ENCODE measurements around the gene KIF3A. TPM values are rescaled to one million over a fixed set of nuclear protein-coding genes. Genes with fewer than 3 reads are reported as not detected.

The KIF3A gene
- total RNA-seq, 3 donors from 2014 or later: 4.5 to 15.7 (median 11.5) TPM

- intact Hi-C loops (cut with DNase I; ENCODE audit: low total_unique reads): loop anchor here (5.0 kb wide), 1 partner anchor 709 kb away; the partner anchor contains the start of gene CSF2
- H3K4me3 ChIP-seq: no peak overlapping the region
- no peaks in the 10 kb centered on the region for H3K27me3 ChIP-seq
- no peak overlapping the region for H3K27ac ChIP-seq
- no peaks in the 10 kb centered on the region for H3K9me3 ChIP-seq
- H3K4me1 ChIP-seq: peaks cover 0 to 3% of the 10 kb centered on the region in 2 donors
- H3K36me3 ChIP-seq: no peaks in the 10 kb centered on the region
- DNase-seq (ENCODE audit: low spot score in 2 of 2): no peak
- TF ChIP-seq CTCF (IDR thresholded peaks at IDR 0.05): no peak
- no peak for TF ChIP-seq POLR2AphosphoS5 (IDR thresholded peaks at IDR 0.05)
- no peak for TF ChIP-seq POLR2A (IDR thresholded peaks at IDR 0.05)
Measured at GRCh38 chr5:132781029-132781428, 43.7 kb upstream of the KIF3A start.

DNA sequence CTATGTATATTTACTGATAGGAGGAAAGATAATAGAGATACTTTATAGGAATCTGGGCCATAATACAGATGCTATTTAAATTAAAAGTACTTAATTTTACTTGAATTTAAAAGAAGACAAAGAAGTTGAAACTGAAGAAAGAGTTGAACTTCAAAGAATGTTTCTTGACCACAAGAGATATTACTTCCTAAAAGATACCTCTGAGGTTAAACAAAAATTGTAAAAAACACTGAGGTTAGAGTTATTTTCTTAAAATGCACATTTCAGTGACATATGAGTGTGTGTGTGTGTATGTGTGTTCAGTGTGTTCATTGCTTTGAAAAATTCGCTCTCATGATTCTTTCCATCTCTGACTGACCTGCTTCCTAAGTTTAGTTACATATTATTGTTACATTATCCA lies 43.2 kb upstream of the KIF3A start:
- Histone ChIP-seq H3K27ac (no peak overlapping the region), H3K9me3 (no peaks in the 10 kb centered on the region), H3K36me3 (no peaks in the 10 kb centered on the region), H3K4me3 (no peak overlapping the region), H3K4me1 (peaks cover 0 to 3% of the 10 kb centered on the region in 2 donors), H3K27me3 (no peaks in the 10 kb centered on the region)
- intact Hi-C loops (cut with DNase I; ENCODE audit: low total_unique reads): loop anchor here (5.0 kb wide), 1 partner anchor 708 kb away; the partner anchor contains the start of gene CSF2
- DNase-seq (ENCODE audit: low spot score in 2 of 2): no peak
- TF ChIP-seq POLR2AphosphoS5 (IDR thresholded peaks at IDR 0.05): no peak

DNA sequence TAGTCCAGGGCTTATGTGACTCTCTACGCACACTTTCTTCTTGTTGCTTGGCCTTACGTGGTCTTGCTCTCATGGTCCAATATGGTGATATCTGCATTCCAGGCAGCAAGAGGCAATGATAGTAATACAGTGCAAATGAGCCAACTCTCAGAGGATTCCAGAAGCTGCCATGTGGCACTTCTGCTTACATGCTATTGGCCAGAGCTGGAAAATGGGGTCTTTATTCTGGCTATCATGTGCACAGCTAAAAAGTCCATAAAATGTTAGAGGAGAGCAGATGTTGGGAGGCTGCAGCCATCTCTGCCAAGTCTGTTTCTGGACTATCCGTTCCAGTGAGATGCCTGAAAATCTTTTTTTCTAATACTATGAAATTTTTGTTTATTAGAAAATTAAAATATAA lies 42.6 kb upstream of the KIF3A start:
- Histone ChIP-seq H3K9me3 (no peaks in the 10 kb centered on the region), H3K27me3 (no peaks in the 10 kb centered on the region), H3K4me3 (no peak overlapping the region), H3K4me1 (peaks cover 0 to 3% of the 10 kb centered on the region in 2 donors), H3K27ac (no peak overlapping the region), H3K36me3 (no peaks in the 10 kb centered on the region)
- intact Hi-C loops (cut with DNase I; ENCODE audit: low total_unique reads): loop anchor here (5.0 kb wide), 1 partner anchor 708 kb away; the partner anchor contains the start of gene CSF2
- TF ChIP-seq POLR2A (IDR thresholded peaks at IDR 0.05): no peak
- no peak for TF ChIP-seq CTCF (IDR thresholded peaks at IDR 0.05)
- TF ChIP-seq POLR2AphosphoS5 (IDR thresholded peaks at IDR 0.05): no peak
- DNase-seq (ENCODE audit: low spot score in 2 of 2): no peak

DNA sequence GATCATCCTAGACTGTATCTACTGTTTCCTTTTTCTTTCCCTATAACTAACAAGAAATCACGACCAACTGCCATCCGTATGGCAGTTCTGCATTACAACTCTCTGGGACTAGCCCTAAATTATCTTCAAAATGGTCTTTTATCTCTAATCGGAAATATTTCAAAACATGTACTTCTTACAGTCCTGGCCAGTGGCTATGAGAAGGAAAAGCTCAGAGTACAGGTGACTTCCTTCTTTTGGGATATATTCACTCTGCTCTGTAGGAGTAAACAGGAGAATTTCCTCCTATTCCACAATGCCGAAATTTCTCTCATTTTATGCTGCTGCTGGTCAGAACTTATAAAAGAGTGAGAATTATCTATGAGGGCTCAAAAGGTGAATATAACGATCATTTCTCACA lies 41.5 kb upstream of the KIF3A start:
- DNase-seq (ENCODE audit: low spot score in 2 of 2): no peak
- Histone ChIP-seq H3K27me3 (no peaks in the 10 kb centered on the region), H3K27ac (no peak overlapping the region), H3K36me3 (no peaks in the 10 kb centered on the region), H3K4me3 (no peak overlapping the region), H3K4me1 (peaks cover 0 to 3% of the 10 kb centered on the region in 2 donors), H3K9me3 (no peaks in the 10 kb centered on the region)
- intact Hi-C loops (cut with DNase I; ENCODE audit: low total_unique reads): no loop called here
- TF ChIP-seq POLR2AphosphoS5 (IDR thresholded peaks at IDR 0.05) (no peak), POLR2A (IDR thresholded peaks at IDR 0.05) (no peak), CTCF (IDR thresholded peaks at IDR 0.05) (no peak)

DNA sequence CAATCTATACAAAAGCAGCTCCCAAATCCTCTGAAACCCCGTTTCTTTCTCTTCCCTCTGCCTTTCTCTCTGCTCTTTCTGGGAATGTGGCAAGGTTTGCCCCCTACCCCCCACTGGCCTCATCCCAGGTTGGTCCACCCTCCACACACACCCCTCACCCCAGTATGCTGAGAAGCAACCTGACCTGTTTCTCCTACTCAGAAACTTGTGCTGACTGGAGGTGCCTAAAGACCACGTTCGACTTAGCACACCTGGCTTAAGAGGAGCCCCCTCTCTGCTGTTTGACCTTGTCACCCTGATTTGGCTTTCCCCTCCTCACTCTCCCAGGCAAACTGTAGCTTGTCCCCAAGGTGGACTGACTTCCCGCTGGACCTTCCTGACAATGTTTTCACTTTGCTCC lies 40.8 kb upstream of the KIF3A start:
- Histone ChIP-seq H3K36me3 (no peaks in the 10 kb centered on the region), H3K27me3 (no peaks in the 10 kb centered on the region), H3K27ac (peak overlapping the region; percentile 79 to 94), H3K4me3 (peak overlapping the region in 2 of 3 donors; percentile 85 to 99), H3K4me1 (peaks cover 0 to 3% of the 10 kb centered on the region in 2 donors), H3K9me3 (no peaks in the 10 kb centered on the region)
- intact Hi-C loops (cut with DNase I; ENCODE audit: low total_unique reads): no loop called here
- no peak for TF ChIP-seq POLR2A (IDR thresholded peaks at IDR 0.05)
- no peak for TF ChIP-seq CTCF (IDR thresholded peaks at IDR 0.05)
- no peak for TF ChIP-seq POLR2AphosphoS5 (IDR thresholded peaks at IDR 0.05)
- no peak for DNase-seq (ENCODE audit: low spot score in 2 of 2)
